Measurements from ENCODE around the gene PIGK. TPM values are rescaled to one million over a fixed set of nuclear protein-coding genes. Genes with fewer than 3 reads are reported as not detected.

PIGK gene
- total RNA-seq, 1 donor from 2014 or later: 28.6 TPM

DNA sequence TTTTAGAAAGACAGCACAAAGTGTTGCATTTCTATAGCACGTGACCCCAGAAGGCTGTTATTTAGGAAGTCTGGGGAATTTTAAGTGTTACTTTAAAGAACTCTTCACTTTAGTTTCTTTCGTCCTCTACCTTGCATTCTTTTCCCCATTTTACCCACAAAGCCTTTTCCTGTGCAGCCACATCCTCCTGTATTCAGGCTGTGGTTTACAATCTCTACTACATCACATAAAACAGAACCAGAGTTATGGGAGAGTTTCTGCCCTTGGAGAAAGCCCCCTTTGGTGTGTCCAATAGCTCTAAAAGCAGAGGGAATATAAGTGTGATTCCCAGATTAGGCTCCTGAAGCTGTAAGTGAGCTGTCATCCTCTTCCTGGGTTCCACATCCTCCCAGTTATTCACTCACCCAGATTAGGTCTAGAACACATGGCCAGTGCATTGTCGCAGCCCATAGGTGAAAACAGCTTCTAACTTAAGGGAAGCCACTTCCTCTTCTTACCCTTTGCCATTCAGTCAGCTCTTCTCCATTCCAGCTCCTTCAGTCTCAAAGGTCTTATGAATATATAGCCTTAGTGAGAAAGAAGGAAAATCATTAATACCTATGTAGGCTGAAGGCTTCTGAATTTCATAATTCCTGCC lies 171.1 kb downstream of the PIGK start:
- TF ChIP-seq EZH2 (IDR thresholded peaks at IDR 0.05; ENCODE audit: insufficient read depth, low read length): no peak
- TF ChIP-seq, protein P1, sequence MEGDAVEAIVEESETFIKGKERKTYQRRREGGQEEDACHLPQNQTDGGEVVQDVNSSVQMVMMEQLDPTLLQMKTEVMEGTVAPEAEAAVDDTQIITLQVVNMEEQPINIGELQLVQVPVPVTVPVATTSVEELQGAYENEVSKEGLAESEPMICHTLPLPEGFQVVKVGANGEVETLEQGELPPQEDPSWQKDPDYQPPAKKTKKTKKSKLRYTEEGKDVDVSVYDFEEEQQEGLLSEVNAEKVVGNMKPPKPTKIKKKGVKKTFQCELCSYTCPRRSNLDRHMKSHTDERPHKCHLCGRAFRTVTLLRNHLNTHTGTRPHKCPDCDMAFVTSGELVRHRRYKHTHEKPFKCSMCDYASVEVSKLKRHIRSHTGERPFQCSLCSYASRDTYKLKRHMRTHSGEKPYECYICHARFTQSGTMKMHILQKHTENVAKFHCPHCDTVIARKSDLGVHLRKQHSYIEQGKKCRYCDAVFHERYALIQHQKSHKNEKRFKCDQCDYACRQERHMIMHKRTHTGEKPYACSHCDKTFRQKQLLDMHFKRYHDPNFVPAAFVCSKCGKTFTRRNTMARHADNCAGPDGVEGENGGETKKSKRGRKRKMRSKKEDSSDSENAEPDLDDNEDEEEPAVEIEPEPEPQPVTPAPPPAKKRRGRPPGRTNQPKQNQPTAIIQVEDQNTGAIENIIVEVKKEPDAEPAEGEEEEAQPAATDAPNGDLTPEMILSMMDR (IDR thresholded peaks at IDR 0.05; ENCODE audit: insufficient read depth, low read depth, low read length): no peak
- Histone ChIP-seq H3K27me3 (ENCODE audit: insufficient read depth, low read length) (no peaks in the 10 kb centered on the region), H3K4me1 (ENCODE audit: insufficient read depth, low read length) (no peaks in the 10 kb centered on the region), H4K20me1 (ENCODE audit: insufficient read depth, low read length) (no peaks in the 10 kb centered on the region), H2AFZ (ENCODE audit: low read depth, low read length) (no peak overlapping the region), H3K4me2 (ENCODE audit: low read length) (no peak overlapping the region), H3K79me2 (ENCODE audit: insufficient read depth, low read length) (no peaks in the 10 kb centered on the region), H3K36me3 (ENCODE audit: insufficient read depth, low read length) (no peaks in the 10 kb centered on the region), H3K27ac (ENCODE audit: low read depth, low read length) (no peak overlapping the region), H3K9ac (ENCODE audit: low read length) (no peak overlapping the region), H3K4me3 (ENCODE audit: insufficient read depth, low read depth, low read length) (no peak overlapping the region), H3K9me3 (ENCODE audit: insufficient read depth, low read depth, low read length) (no peaks in the 10 kb centered on the region)
- Mint-ChIP-seq H3K4me1 (ENCODE audit: low read depth, unreplicated experiment) (peaks cover 4% of the 10 kb centered on the region), H3K27ac (ENCODE audit: unreplicated experiment) (peak overlapping the region; percentile 9), H3K36me3 (ENCODE audit: low read depth, unreplicated experiment) (no peaks in the 10 kb centered on the region), H3K9me3 (ENCODE audit: unreplicated experiment) (no peaks in the 10 kb centered on the region), H3K4me3 (ENCODE audit: unreplicated experiment) (no peak overlapping the region), H3K27me3 (ENCODE audit: low read depth, unreplicated experiment) (peaks cover 12% of the 10 kb centered on the region)
- DNase-seq (ENCODE audit: low read depth) (no peak), FAIRE-seq (no peak)

DNA sequence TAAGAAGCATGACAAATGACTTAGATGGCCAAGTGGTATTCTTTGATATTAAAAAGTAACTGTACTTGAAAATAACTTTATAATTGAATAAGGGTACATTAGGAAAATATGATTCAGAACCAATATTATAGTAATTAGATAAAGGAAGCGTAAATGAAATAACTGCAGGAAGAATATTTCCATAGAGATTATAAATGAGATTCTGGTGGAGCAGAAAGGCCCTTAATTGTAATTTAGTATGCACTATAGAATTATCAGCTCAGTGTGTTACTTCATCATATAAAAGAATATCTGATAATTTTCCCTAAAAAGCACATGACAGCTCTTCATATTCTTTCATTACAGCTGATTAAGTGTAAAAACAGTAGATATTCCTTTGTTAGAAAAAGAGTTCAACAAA lies 171.7 kb downstream of the PIGK start:
- Mint-ChIP-seq H3K36me3 (ENCODE audit: low read depth, unreplicated experiment) (no peaks in the 10 kb centered on the region), H3K9me3 (ENCODE audit: unreplicated experiment) (no peaks in the 10 kb centered on the region), H3K27ac (ENCODE audit: unreplicated experiment) (no peak overlapping the region), H3K27me3 (ENCODE audit: low read depth, unreplicated experiment) (peaks cover 12% of the 10 kb centered on the region), H3K4me1 (ENCODE audit: low read depth, unreplicated experiment) (peaks cover 4% of the 10 kb centered on the region), H3K4me3 (ENCODE audit: unreplicated experiment) (no peak overlapping the region)
- DNase-seq (ENCODE audit: low read depth) (no peak), FAIRE-seq (no peak)
- no peaks in the 10 kb centered on the region for H3K27me3 ChIP-seq (ENCODE audit: insufficient read depth, low read length)
- no peak overlapping the region for H3K9ac ChIP-seq (ENCODE audit: low read length)
- no peak overlapping the region for H3K4me2 ChIP-seq (ENCODE audit: low read length)
- H3K4me1 ChIP-seq (ENCODE audit: insufficient read depth, low read length): no peaks in the 10 kb centered on the region
- H3K4me3 ChIP-seq (ENCODE audit: insufficient read depth, low read depth, low read length): no peak overlapping the region
- no peaks in the 10 kb centered on the region for H3K9me3 ChIP-seq (ENCODE audit: insufficient read depth, low read depth, low read length)
- no peak overlapping the region for H3K27ac ChIP-seq (ENCODE audit: low read depth, low read length)
- H3K36me3 ChIP-seq (ENCODE audit: insufficient read depth, low read length): no peaks in the 10 kb centered on the region
- TF ChIP-seq EZH2 (IDR thresholded peaks at IDR 0.05; ENCODE audit: insufficient read depth, low read length): no peak
- TF ChIP-seq, protein P1 (IDR thresholded peaks at IDR 0.05; ENCODE audit: insufficient read depth, low read depth, low read length): no peak
- no peaks in the 10 kb centered on the region for H4K20me1 ChIP-seq (ENCODE audit: insufficient read depth, low read length)
- H2AFZ ChIP-seq (ENCODE audit: low read depth, low read length): no peak overlapping the region
- H3K79me2 ChIP-seq (ENCODE audit: insufficient read depth, low read length): no peaks in the 10 kb centered on the region

DNA sequence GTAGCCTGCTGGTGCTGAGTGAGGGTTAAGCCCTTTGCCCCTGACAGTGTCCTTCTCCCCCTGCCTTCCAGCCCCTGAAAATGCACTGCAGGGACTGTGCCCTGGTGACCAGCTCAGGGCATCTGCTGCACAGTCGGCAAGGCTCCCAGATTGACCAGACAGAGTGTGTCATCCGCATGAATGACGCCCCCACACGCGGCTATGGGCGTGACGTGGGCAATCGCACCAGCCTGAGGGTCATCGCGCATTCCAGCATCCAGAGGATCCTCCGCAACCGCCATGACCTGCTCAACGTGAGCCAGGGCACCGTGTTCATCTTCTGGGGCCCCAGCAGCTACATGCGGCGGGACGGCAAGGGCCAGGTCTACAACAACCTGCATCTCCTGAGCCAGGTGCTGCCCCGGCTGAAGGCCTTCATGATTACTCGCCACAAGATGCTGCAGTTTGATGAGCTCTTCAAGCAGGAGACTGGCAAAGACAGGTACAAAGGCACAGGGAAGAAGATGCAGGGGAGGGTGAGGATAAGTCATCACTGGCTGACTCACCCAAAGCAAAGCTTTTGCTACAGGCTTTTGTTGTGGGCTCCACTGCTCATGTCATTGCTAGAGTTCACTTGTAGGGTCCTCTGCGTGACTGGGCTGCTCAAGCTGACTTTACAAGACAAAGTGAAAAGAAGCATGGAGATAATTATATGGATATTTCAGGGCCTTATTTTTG lies 174.9 kb downstream of the PIGK start:
- Histone ChIP-seq H3K9me3 (ENCODE audit: insufficient read depth, low read depth, low read length) (no peaks in the 10 kb centered on the region), H3K79me2 (ENCODE audit: insufficient read depth, low read length) (no peaks in the 10 kb centered on the region), H4K20me1 (ENCODE audit: insufficient read depth, low read length) (no peaks in the 10 kb centered on the region), H2AFZ (ENCODE audit: low read depth, low read length) (no peak overlapping the region), H3K36me3 (ENCODE audit: insufficient read depth, low read length) (no peaks in the 10 kb centered on the region), H3K27ac (ENCODE audit: low read depth, low read length) (no peak overlapping the region), H3K9ac (ENCODE audit: low read length) (no peak overlapping the region), H3K27me3 (ENCODE audit: insufficient read depth, low read length) (no peaks in the 10 kb centered on the region), H3K4me2 (ENCODE audit: low read length) (no peak overlapping the region), H3K4me1 (ENCODE audit: insufficient read depth, low read length) (peaks cover 6% of the 10 kb centered on the region), H3K4me3 (ENCODE audit: insufficient read depth, low read depth, low read length) (no peak overlapping the region)
- peaks cover 10% of the 10 kb centered on the region for H3K27me3 Mint-ChIP-seq (ENCODE audit: low read depth, unreplicated experiment)
- no peak overlapping the region for H3K27ac Mint-ChIP-seq (ENCODE audit: unreplicated experiment)
- FAIRE-seq (no peak), DNase-seq (ENCODE audit: low read depth) (peak; percentile 12)
- H3K4me3 Mint-ChIP-seq (ENCODE audit: unreplicated experiment): no peak overlapping the region
- no peaks in the 10 kb centered on the region for H3K36me3 Mint-ChIP-seq (ENCODE audit: low read depth, unreplicated experiment)
- no peak for TF ChIP-seq EZH2 (IDR thresholded peaks at IDR 0.05; ENCODE audit: insufficient read depth, low read length)
- TF ChIP-seq, protein P1 (IDR thresholded peaks at IDR 0.05; ENCODE audit: insufficient read depth, low read depth, low read length): no peak
- no peaks in the 10 kb centered on the region for H3K9me3 Mint-ChIP-seq (ENCODE audit: unreplicated experiment)
- peaks cover 15% of the 10 kb centered on the region for H3K4me1 Mint-ChIP-seq (ENCODE audit: low read depth, unreplicated experiment)
